Neural cell (in vitro differentiated cells): Measurements from ENCODE around the gene SLC39A2.

ENCODE experiments used
- CTCF ChIP-seq: fragments of 450-650 bp; IDR thresholded peaks from 2 replicates; pipeline ENCODE4 v1.5.1; 2014; ENCODE audit warnings: antibody characterized with exemption, mild to moderate bottlenecking, moderate library complexity; ENCODE audit not compliant: poor library complexity, severe bottlenecking
- EZH2 ChIP-seq: fragments of 200-600, 300-800 bp; shearing (Covaris generic), sonication (generic); IDR thresholded peaks from 2 replicates; pipeline ENCODE4 v1.6.1; 2014; ENCODE audit warnings: antibody characterized with exemption, low read length, borderline replicate concordance, mild to moderate bottlenecking; ENCODE audit not compliant: insufficient read depth, poor library complexity, severe bottlenecking
- POLR2AphosphoS5 ChIP-seq: IDR thresholded peaks from 2 replicates; pipeline ENCODE4 v1.6.1; 2012
- SMC3 ChIP-seq: fragments of 450-650 bp; conservative IDR thresholded peaks from 2 replicates; pipeline ENCODE4 v1.6.1; 2014; ENCODE audit warnings: antibody characterized with exemption, mild to moderate bottlenecking, moderate library complexity; ENCODE audit not compliant: poor library complexity

GRCh38 chr14:20971705-20972021 lies 27.4 kb upstream of the SLC39A2 start:
- TF ChIP-seq EZH2 = no peak
- TF ChIP-seq CTCF = no peak
- no peak for TF ChIP-seq POLR2AphosphoS5
- TF ChIP-seq SMC3 = no peak
